Colonic mucosa (tissue), 4 donors: ENCODE data around the gene LYSMD4. TPM values are rescaled to one million over a fixed set of nuclear protein-coding genes. Genes with fewer than 3 reads are reported as not detected.
A peak's percentile ranks its signal among the peaks of the same experiment; 100 is the strongest.

Experiments
- DNase-seq: peaks from one replicate; pipeline ENCODE4 v3.0.0-alpha.2; 2020
- H3K27ac ChIP-seq: fragments of 200-600 bp; one replicate; pipeline ENCODE4 v1.8.0; 2021
- H3K27me3 ChIP-seq: fragments of 200-600 bp; one replicate; pipeline ENCODE4 v1.8.0; 2021
- H3K36me3 ChIP-seq: fragments of 200-600 bp; one replicate; pipeline ENCODE4 v1.8.0; 2021
- H3K4me1 ChIP-seq: fragments of 200-600 bp; one replicate; pipeline ENCODE4 v1.8.0; 2021; ENCODE audit warnings: mild to moderate bottlenecking
- H3K4me3 ChIP-seq: fragments of 200-600 bp; one replicate; pipeline ENCODE4 v1.8.0; 2021
- H3K9ac ChIP-seq, 2 donors: one replicate each; pipeline ENCODE4 v1.7.0; 2013; ENCODE audit warnings: control low read depth in 2 of 2, low read depth in 2 of 2, low read length in 2 of 2
- H3K9me3 ChIP-seq: fragments of 200-600 bp; one replicate; pipeline ENCODE4 v1.8.0; 2021
- intact Hi-C: fragments of 100-400 bp; cut with DNase I; formaldehyde crosslinking; loops from one replicate; pipeline ENCODE4 v1.14.1; 2022
- total RNA-seq, 2 donors: library from RNA; stranded (reverse); fragmentation: NEBNext Ultra II Directional in 1 of 2; extraction: Animal tissue kit (Norgen Biotek cat#: 25700) in 1 of 2; gene quantifications; one replicate each; pipeline ENCODE4 v1.2.1, GENCODE V29; 2021
- TF ChIP-seq, protein P1 (sequence below): fragments of 200-600 bp; IDR thresholded peaks from one replicate; pipeline ENCODE4 v1.8.0; 2022; ENCODE audit warnings: antibody characterized with exemption, mild to moderate bottlenecking
- donor health status: healthy.
- donor health status: DM: no; HTN: no; CAD: no.
- donor health status: DM: no; HTN: no; CAD: no.

LYSMD4 gene
- total RNA-seq, 2 donors from 2014 or later, result 8.2 to 9.1 TPM

DNA sequence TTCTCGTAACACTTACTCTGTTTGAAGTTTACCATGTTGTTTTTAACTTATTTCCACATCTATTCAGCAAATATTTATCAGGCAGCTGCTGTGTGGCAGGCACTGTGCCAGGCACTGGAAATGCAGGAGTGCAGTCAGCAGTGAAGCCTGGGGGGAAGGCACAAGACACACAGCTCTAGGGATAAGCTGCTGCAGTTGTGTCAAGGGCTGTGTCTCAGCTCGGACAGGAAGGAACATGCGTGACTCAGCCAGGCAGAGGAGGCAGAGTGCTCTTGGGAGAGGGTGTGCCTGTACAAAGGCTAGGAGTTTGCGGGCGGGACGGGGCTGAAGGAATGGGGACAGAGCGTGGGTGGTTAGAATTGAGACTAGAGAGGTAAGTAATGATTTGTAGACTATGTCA is 24.7 kb downstream of the LYSMD4 start:
- Histone ChIP-seq H3K36me3 (no peaks in the 10 kb centered on the region), H3K4me1 (peaks cover 4% of the 10 kb centered on the region), H3K9ac (peak overlapping the region in 1 of 2 donors; percentile 28), H3K9me3 (no peaks in the 10 kb centered on the region), H3K27ac (peak overlapping the region; percentile 4), H3K27me3 (no peaks in the 10 kb centered on the region), H3K4me3 (no peak overlapping the region)
- peak; percentile 72 for DNase-seq
- TF ChIP-seq, protein P1, sequence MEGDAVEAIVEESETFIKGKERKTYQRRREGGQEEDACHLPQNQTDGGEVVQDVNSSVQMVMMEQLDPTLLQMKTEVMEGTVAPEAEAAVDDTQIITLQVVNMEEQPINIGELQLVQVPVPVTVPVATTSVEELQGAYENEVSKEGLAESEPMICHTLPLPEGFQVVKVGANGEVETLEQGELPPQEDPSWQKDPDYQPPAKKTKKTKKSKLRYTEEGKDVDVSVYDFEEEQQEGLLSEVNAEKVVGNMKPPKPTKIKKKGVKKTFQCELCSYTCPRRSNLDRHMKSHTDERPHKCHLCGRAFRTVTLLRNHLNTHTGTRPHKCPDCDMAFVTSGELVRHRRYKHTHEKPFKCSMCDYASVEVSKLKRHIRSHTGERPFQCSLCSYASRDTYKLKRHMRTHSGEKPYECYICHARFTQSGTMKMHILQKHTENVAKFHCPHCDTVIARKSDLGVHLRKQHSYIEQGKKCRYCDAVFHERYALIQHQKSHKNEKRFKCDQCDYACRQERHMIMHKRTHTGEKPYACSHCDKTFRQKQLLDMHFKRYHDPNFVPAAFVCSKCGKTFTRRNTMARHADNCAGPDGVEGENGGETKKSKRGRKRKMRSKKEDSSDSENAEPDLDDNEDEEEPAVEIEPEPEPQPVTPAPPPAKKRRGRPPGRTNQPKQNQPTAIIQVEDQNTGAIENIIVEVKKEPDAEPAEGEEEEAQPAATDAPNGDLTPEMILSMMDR, result no peak
- intact Hi-C loops, result loop anchor here (5.0 to 10.0 kb wide), 2 partner anchors 304 to 421 kb away; no protein-coding TSS in a partner anchor

DNA sequence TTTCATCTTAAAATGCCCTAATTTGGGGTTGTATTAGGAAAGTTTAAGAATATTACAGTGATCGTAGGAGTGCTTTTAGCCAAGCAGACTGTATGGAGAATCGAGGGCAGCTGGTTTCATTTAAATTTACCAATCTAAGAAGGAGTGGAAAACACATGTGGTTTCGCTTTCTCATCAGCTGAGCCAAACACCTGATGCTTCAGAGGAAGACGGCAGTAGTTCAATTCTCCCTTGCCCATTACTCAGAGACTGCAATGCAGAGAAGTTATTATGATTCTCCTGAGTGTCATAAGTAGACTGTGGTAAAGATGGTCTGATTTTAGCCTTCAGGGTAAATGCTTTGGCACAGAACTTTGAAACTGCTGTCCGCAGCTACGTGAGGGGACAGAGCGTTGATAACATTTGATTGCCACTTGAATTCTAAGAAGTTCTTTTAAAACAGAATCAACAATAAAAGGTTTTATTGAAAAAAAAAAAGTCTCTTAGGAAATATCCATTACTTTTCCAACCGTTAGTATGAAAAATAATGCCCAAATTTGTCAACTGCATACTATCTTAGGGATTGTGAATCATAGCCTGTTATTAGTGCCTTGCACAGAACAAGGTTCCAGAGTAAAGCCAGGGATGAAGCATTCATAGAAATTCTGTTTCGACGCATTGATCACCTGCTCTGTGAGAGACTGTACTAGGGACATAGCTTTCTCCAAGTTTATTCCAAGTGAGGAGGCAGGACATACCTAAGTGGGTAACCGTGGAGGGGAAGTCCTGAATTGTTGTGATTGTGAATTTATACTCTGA is 25.6 kb downstream of the LYSMD4 start:
- no peak overlapping the region for H3K4me3 ChIP-seq
- no peaks in the 10 kb centered on the region for H3K36me3 ChIP-seq
- no peaks in the 10 kb centered on the region for H3K9me3 ChIP-seq
- peak overlapping the region; percentile 4 for H3K27ac ChIP-seq
- TF ChIP-seq, protein P1, result no peak
- intact Hi-C loops, result loop anchor here (5.0 to 10.0 kb wide), 2 partner anchors 303 to 420 kb away; no protein-coding TSS in a partner anchor
- peaks cover 4% of the 10 kb centered on the region for H3K4me1 ChIP-seq
- DNase-seq, result no peak
- no peak overlapping the region for H3K9ac ChIP-seq
- H3K27me3 ChIP-seq, result no peaks in the 10 kb centered on the region

DNA sequence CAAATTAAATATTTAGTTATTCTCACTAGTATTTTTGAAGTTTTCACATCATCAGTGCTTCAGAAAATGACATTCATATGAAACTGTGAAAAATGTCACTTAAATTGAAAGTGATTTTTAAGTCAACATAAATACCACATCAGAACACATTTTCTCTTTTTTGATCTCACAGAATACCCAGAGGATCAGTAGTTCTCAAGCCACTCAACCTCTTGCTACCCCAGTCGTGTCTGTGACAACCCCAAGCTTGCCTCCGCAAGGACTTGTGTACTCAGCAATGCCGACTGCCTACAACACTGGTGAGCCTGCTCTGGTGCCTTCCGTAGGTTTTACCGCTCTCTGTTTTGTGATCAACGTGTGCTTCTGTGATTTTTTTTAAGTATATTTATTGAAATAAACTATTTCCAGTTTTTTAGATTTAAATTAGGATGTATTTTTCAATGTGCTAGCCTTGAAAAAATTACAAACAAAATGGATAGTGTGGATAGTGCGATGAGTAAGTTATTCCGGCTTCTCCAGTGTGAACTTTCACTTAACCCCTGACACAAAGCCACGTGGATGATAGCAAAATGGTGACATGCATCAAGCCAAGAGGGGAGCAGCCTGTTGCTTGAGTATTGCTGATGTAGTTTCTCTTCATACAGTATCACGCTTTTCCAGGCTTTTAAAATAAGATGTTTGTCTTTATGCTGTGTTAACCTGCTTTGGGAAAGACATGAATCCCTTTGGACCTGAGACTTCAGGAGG is 26.5 kb downstream of the LYSMD4 start:
- TF ChIP-seq, protein P1, result no peak
- intact Hi-C loops, result loop anchor here (5.0 to 10.0 kb wide), 2 partner anchors 302 to 419 kb away; no protein-coding TSS in a partner anchor
- Histone ChIP-seq H3K27ac (no peak overlapping the region), H3K9ac (no peak overlapping the region), H3K27me3 (no peaks in the 10 kb centered on the region), H3K4me1 (peaks cover 4% of the 10 kb centered on the region), H3K9me3 (no peaks in the 10 kb centered on the region), H3K4me3 (no peak overlapping the region), H3K36me3 (no peaks in the 10 kb centered on the region)
- no peak for DNase-seq

DNA sequence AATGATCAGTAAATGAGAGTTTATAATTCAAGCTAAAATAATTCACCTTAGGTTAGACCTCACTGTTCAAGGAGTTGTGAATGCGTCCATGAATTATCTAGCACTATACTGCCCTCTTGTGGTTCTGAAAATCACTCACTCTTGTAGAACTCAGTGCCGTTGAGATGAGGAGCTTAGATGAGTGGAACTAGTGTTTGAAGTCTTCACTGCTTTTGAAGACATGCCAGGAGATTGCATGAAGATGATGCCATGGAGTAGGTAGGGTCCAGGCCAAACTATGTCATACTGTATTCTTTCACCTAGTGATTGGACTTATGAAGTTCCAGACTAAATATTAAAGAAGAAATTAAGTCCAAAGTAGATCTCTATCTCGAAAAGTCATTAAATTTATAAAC is 28.8 kb downstream of the LYSMD4 start:
- peak; percentile 46 for DNase-seq
- TF ChIP-seq, protein P1, result peak; percentile 84
- no peaks in the 10 kb centered on the region for H3K36me3 ChIP-seq
- no peak overlapping the region for H3K9ac ChIP-seq
- intact Hi-C loops, result loop anchor here (10.0 kb wide), 1 partner anchor 300 kb away; no protein-coding TSS in a partner anchor
- no peak overlapping the region for H3K27ac ChIP-seq
- H3K9me3 ChIP-seq, result no peaks in the 10 kb centered on the region
- peaks cover 4% of the 10 kb centered on the region for H3K4me1 ChIP-seq
- H3K4me3 ChIP-seq, result no peak overlapping the region
- no peaks in the 10 kb centered on the region for H3K27me3 ChIP-seq

DNA sequence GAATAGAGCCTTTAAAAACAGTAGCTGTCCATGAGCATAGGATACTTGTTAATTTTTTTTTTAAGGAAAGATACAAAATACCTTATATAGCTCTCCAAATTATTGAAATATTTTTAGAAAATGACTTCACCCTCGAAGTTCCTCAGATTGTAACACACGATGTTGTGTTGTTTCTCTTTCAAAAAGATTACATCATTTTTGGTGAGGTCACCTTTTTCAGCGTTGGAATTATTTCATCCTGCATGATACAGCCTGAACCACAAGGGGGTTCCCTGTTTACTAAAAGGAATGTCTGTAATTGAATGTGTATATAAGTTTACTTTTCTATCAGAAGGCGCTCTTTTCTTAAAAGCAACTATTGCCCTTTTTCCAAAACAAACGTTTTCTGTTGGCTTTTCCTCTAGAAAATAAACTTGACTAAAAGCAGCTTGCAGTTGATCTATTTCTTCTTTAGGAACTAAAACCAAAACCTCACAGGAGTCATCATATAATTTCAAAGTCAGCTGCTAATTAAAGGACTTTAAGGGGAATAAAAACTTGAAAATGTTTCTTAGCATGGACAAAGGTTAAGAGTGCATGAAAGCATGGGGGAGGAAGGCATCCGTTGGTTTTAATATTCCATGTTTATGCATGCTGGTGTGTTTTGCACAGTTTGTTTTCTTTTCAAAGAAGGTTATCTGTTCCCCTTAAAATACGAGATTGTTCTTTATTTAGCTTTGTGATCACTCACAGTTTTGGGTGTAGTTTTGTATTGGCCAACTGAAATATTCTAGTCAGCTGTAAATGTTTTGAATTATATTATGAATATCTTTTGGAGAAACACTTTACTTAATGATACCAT is 29.4 kb downstream of the LYSMD4 start:
- Histone ChIP-seq H3K36me3 (no peaks in the 10 kb centered on the region), H3K27ac (peak overlapping the region; percentile 21), H3K9me3 (no peaks in the 10 kb centered on the region), H3K4me1 (peaks cover 4% of the 10 kb centered on the region), H3K4me3 (no peak overlapping the region), H3K9ac (no peak overlapping the region), H3K27me3 (no peaks in the 10 kb centered on the region)
- TF ChIP-seq, protein P1, result no peak
- intact Hi-C loops, result loop anchor here (10.0 kb wide), 1 partner anchor 299 kb away; no protein-coding TSS in a partner anchor
- no peak for DNase-seq
